Activated naive CD4-positive, alpha-beta T cell treated with anti-CD3 and anti-CD28 coated beads, Interleukin-2, amount 50 U/mL, for 24 hours (primary cell): ENCODE results near the gene CSF3.

Source experiments
- H3K27ac Mint-ChIP-seq: one replicate; pipeline ENCODE4 v1.8.0; 2021; ENCODE audit warnings: mild to moderate bottlenecking, mixed read lengths
- H3K27me3 Mint-ChIP-seq: one replicate; pipeline ENCODE4 v1.8.0; 2021; ENCODE audit warnings: mixed read lengths
- H3K36me3 Mint-ChIP-seq: one replicate; pipeline ENCODE4 v1.8.0; 2021; ENCODE audit warnings: mixed read lengths
- H3K4me1 Mint-ChIP-seq: one replicate; pipeline ENCODE4 v1.8.0; 2021; ENCODE audit warnings: mixed read lengths
- H3K4me3 Mint-ChIP-seq: one replicate; pipeline ENCODE4 v1.8.0; 2021; ENCODE audit warnings: mild to moderate bottlenecking, mixed read lengths
- H3K9me3 Mint-ChIP-seq: one replicate; pipeline ENCODE4 v1.8.0; 2021; ENCODE audit warnings: mixed read lengths

Gene CSF3

GRCh38 chr17:40026816-40027613, 11.8 kb downstream of the CSF3 start:
- Mint-ChIP-seq H3K27ac (no peak overlapping the region), H3K4me1 (peaks cover 23% of the 10 kb centered on the region), H3K36me3 (peaks cover 7% of the 10 kb centered on the region), H3K4me3 (no peak overlapping the region), H3K27me3 (no peaks in the 10 kb centered on the region), H3K9me3 (no peaks in the 10 kb centered on the region)

GRCh38 chr17:40027614-40028012, 12.4 kb downstream of the CSF3 start:
- peaks cover 7% of the 10 kb centered on the region for H3K36me3 Mint-ChIP-seq
- H3K9me3 Mint-ChIP-seq: no peaks in the 10 kb centered on the region
- no peaks in the 10 kb centered on the region for H3K27me3 Mint-ChIP-seq
- no peak overlapping the region for H3K27ac Mint-ChIP-seq
- H3K4me1 Mint-ChIP-seq: peaks cover 23% of the 10 kb centered on the region
- H3K4me3 Mint-ChIP-seq: no peak overlapping the region

- Mint-ChIP-seq H3K9me3 (no peaks in the 10 kb centered on the region), H3K36me3 (peaks cover 7% of the 10 kb centered on the region), H3K27ac (no peak overlapping the region), H3K4me1 (peaks cover 23% of the 10 kb centered on the region), H3K27me3 (no peaks in the 10 kb centered on the region), H3K4me3 (no peak overlapping the region)
Measured at GRCh38 chr17:40028595-40028994, 13.4 kb downstream of the CSF3 start.

- H3K4me3 Mint-ChIP-seq: no peak overlapping the region
- H3K4me1 Mint-ChIP-seq: peaks cover 6% of the 10 kb centered on the region
- no peaks in the 10 kb centered on the region for H3K9me3 Mint-ChIP-seq
- H3K27ac Mint-ChIP-seq: peak overlapping the region; percentile 59
- H3K27me3 Mint-ChIP-seq: no peaks in the 10 kb centered on the region
- H3K36me3 Mint-ChIP-seq: peaks cover 1% of the 10 kb centered on the region
Measured at GRCh38 chr17:40031706-40032105, 16.5 kb downstream of the CSF3 start.

- Mint-ChIP-seq H3K27me3 (no peaks in the 10 kb centered on the region), H3K4me1 (no peaks in the 10 kb centered on the region), H3K9me3 (no peaks in the 10 kb centered on the region), H3K4me3 (no peak overlapping the region), H3K36me3 (peaks cover 1% of the 10 kb centered on the region), H3K27ac (no peak overlapping the region)
Measured at GRCh38 chr17:40032322-40033320, 17.4 kb downstream of the CSF3 start.

- Mint-ChIP-seq H3K27me3 (no peaks in the 10 kb centered on the region), H3K27ac (no peak overlapping the region), H3K9me3 (no peaks in the 10 kb centered on the region), H3K4me1 (no peaks in the 10 kb centered on the region), H3K4me3 (no peak overlapping the region), H3K36me3 (peaks cover 1% of the 10 kb centered on the region)
Measured at GRCh38 chr17:40033339-40033738, 18.1 kb downstream of the CSF3 start.

GRCh38 chr17:40034426-40035161, 19.4 kb downstream of the CSF3 start:
- Mint-ChIP-seq H3K4me1 (no peaks in the 10 kb centered on the region), H3K9me3 (no peaks in the 10 kb centered on the region), H3K4me3 (no peak overlapping the region), H3K27me3 (no peaks in the 10 kb centered on the region), H3K27ac (no peak overlapping the region), H3K36me3 (peaks cover 1% of the 10 kb centered on the region)

- Mint-ChIP-seq H3K4me3 (no peak overlapping the region), H3K27ac (no peak overlapping the region), H3K4me1 (no peaks in the 10 kb centered on the region), H3K27me3 (no peaks in the 10 kb centered on the region), H3K36me3 (no peaks in the 10 kb centered on the region), H3K9me3 (no peaks in the 10 kb centered on the region)
Measured at GRCh38 chr17:40035162-40035559, 19.9 kb downstream of the CSF3 start.

- Mint-ChIP-seq H3K27me3 (no peaks in the 10 kb centered on the region), H3K9me3 (no peaks in the 10 kb centered on the region), H3K4me3 (no peak overlapping the region), H3K4me1 (no peaks in the 10 kb centered on the region), H3K27ac (no peak overlapping the region), H3K36me3 (peaks cover 5% of the 10 kb centered on the region)
Measured at GRCh38 chr17:40038882-40039513, 23.8 kb downstream of the CSF3 start.

GRCh38 chr17:40041196-40041595, 26.0 kb downstream of the CSF3 start:
- no peaks in the 10 kb centered on the region for H3K27me3 Mint-ChIP-seq
- H3K9me3 Mint-ChIP-seq: no peaks in the 10 kb centered on the region
- H3K4me3 Mint-ChIP-seq: no peak overlapping the region
- no peaks in the 10 kb centered on the region for H3K4me1 Mint-ChIP-seq
- H3K36me3 Mint-ChIP-seq: peaks cover 8% of the 10 kb centered on the region
- peak overlapping the region; percentile 5 for H3K27ac Mint-ChIP-seq

GRCh38 chr17:40056379-40057015, 41.3 kb downstream of the CSF3 start:
- Mint-ChIP-seq H3K9me3 (no peaks in the 10 kb centered on the region), H3K27ac (no peak overlapping the region), H3K4me3 (no peak overlapping the region), H3K27me3 (no peaks in the 10 kb centered on the region), H3K36me3 (peaks cover 1% of the 10 kb centered on the region), H3K4me1 (peaks cover 22% of the 10 kb centered on the region)

- Mint-ChIP-seq H3K4me3 (no peak overlapping the region), H3K27ac (peak overlapping the region; percentile 46), H3K36me3 (peaks cover 1% of the 10 kb centered on the region), H3K4me1 (peaks cover 25% of the 10 kb centered on the region), H3K9me3 (no peaks in the 10 kb centered on the region), H3K27me3 (no peaks in the 10 kb centered on the region)
Measured at GRCh38 chr17:40058186-40058784, 43.0 kb downstream of the CSF3 start.

- H3K36me3 Mint-ChIP-seq: peaks cover 1% of the 10 kb centered on the region
- no peaks in the 10 kb centered on the region for H3K9me3 Mint-ChIP-seq
- no peak overlapping the region for H3K4me3 Mint-ChIP-seq
- peak overlapping the region; percentile 46 for H3K27ac Mint-ChIP-seq
- H3K27me3 Mint-ChIP-seq: no peaks in the 10 kb centered on the region
- peaks cover 26% of the 10 kb centered on the region for H3K4me1 Mint-ChIP-seq
Measured at GRCh38 chr17:40058865-40059264, 43.6 kb downstream of the CSF3 start.

- no peak overlapping the region for H3K4me3 Mint-ChIP-seq
- H3K27me3 Mint-ChIP-seq: no peaks in the 10 kb centered on the region
- peaks cover 27% of the 10 kb centered on the region for H3K4me1 Mint-ChIP-seq
- H3K9me3 Mint-ChIP-seq: no peaks in the 10 kb centered on the region
- peak overlapping the region; percentile 55 for H3K27ac Mint-ChIP-seq
- no peaks in the 10 kb centered on the region for H3K36me3 Mint-ChIP-seq
Measured at GRCh38 chr17:40059729-40060475, 44.7 kb downstream of the CSF3 start.
